ENCODE data around the gene MEGF6.

Gene MEGF6

GRCh38 chr1:3442901-3443300 lies 168.4 kb downstream of the MEGF6 start:
- DNase-seq (ENCODE audit: low read depth, low spot score), result no peak

- DNase-seq (ENCODE audit: low read depth, low spot score), result no peak
These were observed 169.0 kb downstream of the MEGF6 start for GRCh38 chr1:3442331-3442730.

- no peak for DNase-seq (ENCODE audit: low read depth, low spot score)
These were observed 169.4 kb downstream of the MEGF6 start for GRCh38 chr1:3441880-3442279.

GRCh38 chr1:3441410-3441847 lies 169.9 kb downstream of the MEGF6 start:
- DNase-seq (ENCODE audit: low read depth, low spot score), result no peak

- DNase-seq (ENCODE audit: low read depth, low spot score), result no peak
These were observed 170.4 kb downstream of the MEGF6 start for GRCh38 chr1:3440711-3441409.

GRCh38 chr1:3440300-3440681 lies 171.0 kb downstream of the MEGF6 start:
- DNase-seq (ENCODE audit: low read depth, low spot score), result no peak

Measured in smooth muscle cell of the brain vasculature (primary cell).